ENCODE results near the gene TRAPPC12.

TRAPPC12 gene

GRCh38 chr2:3404349-3404894, 24.9 kb downstream of the TRAPPC12 start:
- H3K4me3 ChIP-seq (replicated peaks; ENCODE audit: low read depth, low read length): no peak overlapping the region

GRCh38 chr2:3405307-3405706, 25.8 kb downstream of the TRAPPC12 start:
- Histone ChIP-seq H3K36me3 (ENCODE audit: control insufficient read depth, insufficient read depth, low read length) (peaks cover 10% of the 10 kb centered on the region), H3K4me3 (replicated peaks; ENCODE audit: low read depth, low read length) (no peak overlapping the region), H3K27me3 (replicated peaks; ENCODE audit: control insufficient read depth, insufficient read depth, low read length) (no peaks in the 10 kb centered on the region)
- TF ChIP-seq CTCF (IDR thresholded peaks at IDR 0.05; ENCODE audit: insufficient read depth, low read length, poor library complexity, severe bottlenecking): no peak
- no peak for DNase-seq (ENCODE audit: extremely low read depth, insufficient read length)

More at GRCh38 chr2:3404349-3404894, 24.9 kb downstream of the TRAPPC12 start:
- no peak for DNase-seq (ENCODE audit: extremely low read depth, insufficient read length)
- Histone ChIP-seq H3K27me3 (replicated peaks; ENCODE audit: control insufficient read depth, insufficient read depth, low read length) (no peaks in the 10 kb centered on the region), H3K36me3 (ENCODE audit: control insufficient read depth, insufficient read depth, low read length) (peaks cover 12% of the 10 kb centered on the region)
- TF ChIP-seq CTCF (IDR thresholded peaks at IDR 0.05; ENCODE audit: insufficient read depth, low read length, poor library complexity, severe bottlenecking): no peak

- Histone ChIP-seq H3K27me3 (replicated peaks; ENCODE audit: control insufficient read depth, insufficient read depth, low read length) (no peaks in the 10 kb centered on the region), H3K36me3 (ENCODE audit: control insufficient read depth, insufficient read depth, low read length) (peaks cover 8% of the 10 kb centered on the region), H3K4me3 (replicated peaks; ENCODE audit: low read depth, low read length) (no peak overlapping the region)
- no peak for DNase-seq (ENCODE audit: extremely low read depth, insufficient read length)
- no peak for TF ChIP-seq CTCF (IDR thresholded peaks at IDR 0.05; ENCODE audit: insufficient read depth, low read length, poor library complexity, severe bottlenecking)
These were observed 26.4 kb downstream of the TRAPPC12 start for GRCh38 chr2:3405876-3406275.

GRCh38 chr2:3406501-3406900, 27.0 kb downstream of the TRAPPC12 start:
- Histone ChIP-seq H3K27me3 (replicated peaks; ENCODE audit: control insufficient read depth, insufficient read depth, low read length) (no peaks in the 10 kb centered on the region), H3K4me3 (replicated peaks; ENCODE audit: low read depth, low read length) (no peak overlapping the region), H3K36me3 (ENCODE audit: control insufficient read depth, insufficient read depth, low read length) (peaks cover 5% of the 10 kb centered on the region)
- TF ChIP-seq CTCF (IDR thresholded peaks at IDR 0.05; ENCODE audit: insufficient read depth, low read length, poor library complexity, severe bottlenecking): no peak
- DNase-seq (ENCODE audit: extremely low read depth, insufficient read length): no peak

- no peaks in the 10 kb centered on the region for H3K27me3 ChIP-seq (replicated peaks; ENCODE audit: control insufficient read depth, insufficient read depth, low read length)
- no peak for DNase-seq (ENCODE audit: extremely low read depth, insufficient read length)
- H3K36me3 ChIP-seq (ENCODE audit: control insufficient read depth, insufficient read depth, low read length): peaks cover 5% of the 10 kb centered on the region
- no peak for TF ChIP-seq CTCF (IDR thresholded peaks at IDR 0.05; ENCODE audit: insufficient read depth, low read length, poor library complexity, severe bottlenecking)
- no peak overlapping the region for H3K4me3 ChIP-seq (replicated peaks; ENCODE audit: low read depth, low read length)
These were observed 29.3 kb downstream of the TRAPPC12 start for GRCh38 chr2:3408781-3409180.

- DNase-seq (ENCODE audit: extremely low read depth, insufficient read length): no peak
- H3K4me3 ChIP-seq (replicated peaks; ENCODE audit: low read depth, low read length): no peak overlapping the region
- peaks cover 7% of the 10 kb centered on the region for H3K36me3 ChIP-seq (ENCODE audit: control insufficient read depth, insufficient read depth, low read length)
- no peaks in the 10 kb centered on the region for H3K27me3 ChIP-seq (replicated peaks; ENCODE audit: control insufficient read depth, insufficient read depth, low read length)
- no peak for TF ChIP-seq CTCF (IDR thresholded peaks at IDR 0.05; ENCODE audit: insufficient read depth, low read length, poor library complexity, severe bottlenecking)
These were observed 30.2 kb downstream of the TRAPPC12 start for GRCh38 chr2:3409627-3410170.

Data from GM06990 (cell line).